Omental fat pad (tissue), 4 donors: Measurements from ENCODE around the gene TSPOAP1. TPM values are rescaled to one million over a fixed set of nuclear protein-coding genes. Genes with fewer than 3 reads are reported as not detected.

Experiments
- ATAC-seq: fragments of 150-250 bp; one replicate; pipeline ENCODE4 v1.9.1; 2016; ENCODE audit warnings: mild to moderate bottlenecking, moderate library complexity; ENCODE audit not compliant: low FRiP score
- DNase-seq: peaks from one replicate; pipeline ENCODE4 v3.0.0-alpha.2; 2019; ENCODE audit warnings: low spot score
- CTCF ChIP-seq, 3 donors: fragments of 450-650 bp; IDR thresholded peaks; one replicate each; pipeline ENCODE4 v1.5.1; 2016 to 2017; ENCODE audit warnings: antibody characterized with exemption in 3 of 3, mild to moderate bottlenecking in 3 of 3, moderate library complexity in 2 of 3
- total RNA-seq, 4 donors: library from RNA; depleted of rRNA; stranded (reverse); fragments of >200 nt; gene quantifications; one replicate each; pipeline ENCODE4 v1.1.0, GENCODE V29; 2016

Gene TSPOAP1
- total RNA-seq, 4 donors from 2014 or later = 1.9 to 13.6 (median 5.4) TPM

DNA sequence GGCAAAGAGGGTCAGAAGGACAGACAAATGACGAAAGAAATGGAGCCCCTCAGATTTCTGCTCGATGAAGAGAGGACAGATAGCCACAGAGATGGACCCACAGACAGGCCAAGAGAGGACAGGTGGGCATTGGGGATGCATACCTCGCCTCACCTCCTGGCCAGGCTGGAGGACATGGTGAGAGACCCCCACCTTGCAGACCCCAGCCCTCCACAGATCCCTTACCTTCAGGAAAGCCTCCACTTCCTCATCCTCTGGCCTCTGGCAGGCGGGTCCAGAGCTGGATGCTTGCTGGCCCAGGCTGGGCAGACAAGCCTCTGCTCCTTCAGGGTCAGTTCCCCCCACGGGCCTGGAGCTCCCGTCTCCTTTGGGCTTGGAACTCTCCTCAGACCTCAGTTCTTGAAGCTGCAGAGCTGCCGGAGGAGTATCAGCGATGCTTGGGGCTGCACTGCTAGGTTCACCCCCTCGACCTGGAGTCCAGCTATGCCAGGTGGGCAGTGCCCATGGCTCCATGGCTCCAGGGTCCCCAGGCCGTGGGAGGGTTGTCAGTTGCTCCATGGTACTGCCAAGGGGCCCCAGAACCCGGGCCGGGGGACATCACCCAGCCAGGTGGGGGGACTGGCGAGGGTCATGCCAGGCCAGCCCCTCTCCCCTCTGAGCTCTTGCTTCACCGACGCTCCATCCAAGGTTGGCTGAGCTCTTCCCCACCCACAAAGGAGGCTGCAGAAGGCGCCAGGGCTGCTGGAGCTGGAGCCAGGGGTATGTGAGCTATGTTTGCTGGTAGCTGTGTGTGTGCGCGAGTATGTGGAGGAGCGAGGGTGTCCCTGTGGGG is 1.0 kb downstream of the TSPOAP1 start:
- TF ChIP-seq CTCF (IDR thresholded peaks at IDR 0.05) = no peak
- DNase-seq (no peak), ATAC-seq (no peak)

GRCh38 chr17:58326609-58327362 is 1.8 kb downstream of the TSPOAP1 start:
- no peak for ATAC-seq
- no peak for DNase-seq
- TF ChIP-seq CTCF (IDR thresholded peaks at IDR 0.05) = no peak

- no peak for DNase-seq
- TF ChIP-seq CTCF (IDR thresholded peaks at IDR 0.05) = no peak
- ATAC-seq = no peak
These were observed 2.6 kb downstream of the TSPOAP1 start for GRCh38 chr17:58325976-58326468.

DNA sequence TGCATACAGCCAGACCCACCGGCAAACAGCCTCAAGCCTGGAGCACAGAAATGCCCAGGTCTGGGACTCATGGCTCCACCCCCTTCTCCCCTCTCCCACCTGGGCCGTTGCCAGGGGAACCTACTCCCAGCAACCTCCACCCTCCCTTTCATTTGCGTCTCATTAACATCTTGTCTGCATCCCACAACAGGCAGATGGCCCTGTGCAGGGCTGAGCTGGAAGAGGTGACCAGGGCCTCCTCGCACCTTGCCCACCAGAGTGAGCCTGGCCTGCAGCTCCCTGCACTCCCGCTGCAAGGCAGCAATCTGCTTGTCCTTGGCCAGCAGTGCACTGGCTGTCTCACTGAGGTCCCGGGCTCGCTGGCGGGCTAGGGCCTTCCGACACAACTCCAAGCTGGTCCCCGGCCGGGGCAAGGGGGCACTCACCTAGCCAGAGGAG is 3.3 kb downstream of the TSPOAP1 start:
- no peak for ATAC-seq
- no peak for DNase-seq
- TF ChIP-seq CTCF (IDR thresholded peaks at IDR 0.05) = no peak

- no peak for TF ChIP-seq CTCF (IDR thresholded peaks at IDR 0.05)
- DNase-seq = no peak
- peak; percentile 49 for ATAC-seq
These were observed 3.9 kb downstream of the TSPOAP1 start for GRCh38 chr17:58324409-58325288.

DNA sequence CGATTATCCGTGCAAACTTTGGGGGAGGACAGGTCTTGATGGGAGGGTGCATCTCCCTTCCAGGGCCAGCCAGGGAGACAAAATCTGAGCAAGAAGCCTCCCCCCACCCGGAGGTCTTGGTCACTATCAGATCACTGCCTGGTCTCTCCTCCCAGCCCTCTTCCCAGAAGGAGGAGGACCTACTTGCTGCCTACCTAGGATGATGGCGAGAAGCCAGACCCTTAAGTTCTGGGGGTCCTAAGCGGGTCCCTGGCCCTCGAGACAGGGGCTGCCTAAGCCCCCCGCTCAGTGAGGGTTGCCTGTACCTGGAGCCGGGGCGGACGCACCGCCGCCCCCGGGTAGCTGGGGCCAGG is 4.6 kb downstream of the TSPOAP1 start:
- ATAC-seq = no peak
- no peak for DNase-seq
- TF ChIP-seq CTCF (IDR thresholded peaks at IDR 0.05) = no peak
